B cell (primary cell): ENCODE measurements around the gene BTG1. TPM values are rescaled to one million over a fixed set of nuclear protein-coding genes. Genes with fewer than 3 reads are reported as not detected.

Experiments used
- ATAC-seq: fragments of 200-7000 bp; cut with Tn5 transposase; one replicate; pipeline ENCODE4 v1.10.0; 2021; ENCODE audit warnings: low read depth, mild to moderate bottlenecking, moderate number of reproducible peaks, moderate library complexity
- CTCF ChIA-PET: fragments of 350-600 bp; sonication (Branson Sonifier 250); formaldehyde crosslinking; loops from one replicate; lab custom pipeline; 2021; ENCODE audit warnings: antibody characterized with exemption, inconsistent platforms; lab: Charles Lee
- POLR2A ChIA-PET: fragments of 350-600 bp; sonication (Branson Sonifier 250); formaldehyde crosslinking; loops from one replicate; lab custom pipeline; 2021; ENCODE audit warnings: antibody characterized with exemption; lab: Charles Lee
- DNase-seq: peaks from one replicate; pipeline ENCODE4 v3.0.0; 2013
- H2AFZ ChIP-seq: 2 replicates; pipeline ENCODE4 v1.6.1; 2012; ENCODE audit warnings: mild to moderate bottlenecking, low read depth, low read length; ENCODE audit not compliant: insufficient read depth, poor library complexity, severe bottlenecking
- H3K27ac ChIP-seq, 2 donors: 1 replicate in 1 of 2; 2 replicates in 1 of 2; pipeline ENCODE4 v1.5.1; 2012 to 2013; ENCODE audit warnings: low read length in 2 of 2, mild to moderate bottlenecking in 2 of 2, moderate library complexity in 1 of 2
- H3K27me3 ChIP-seq, 4 experiments: fragments of 200-600 bp in 1 of 4; sonication (generic) in 1 of 4; replicated peaks in 1 of 4; 1 replicate in 2 of 4; 2 replicates in 2 of 4; pipeline versions ENCODE4 v1.6.1 to v1.7.0; 2013 to 2016; ENCODE audit warnings: low read length in 3 of 4, mild to moderate bottlenecking in 2 of 4, mixed read lengths in 1 of 4, moderate library complexity in 1 of 4; ENCODE audit not compliant: insufficient read depth in 4 of 4, control insufficient read depth in 3 of 4; ENCODE audit errors: control extremely low read depth in 1 of 4
- H3K36me3 ChIP-seq, 2 experiments: replicated peaks in 1 of 2; 1 replicate in 1 of 2; 2 replicates in 1 of 2; pipeline versions ENCODE4 v1.6.1 to v1.7.1; 2013; ENCODE audit warnings: low read length in 1 of 2; ENCODE audit not compliant: insufficient read depth in 2 of 2, control insufficient read depth in 1 of 2; ENCODE audit errors: control extremely low read depth in 1 of 2, extremely low read depth in 1 of 2
- H3K4me1 ChIP-seq, 2 donors: fragments of 200-600 bp in 1 of 2; sonication (generic) in 1 of 2; 1 replicate in 1 of 2; 2 replicates in 1 of 2; pipeline versions ENCODE4 v1.5.1 to v1.6.1; 2013 to 2017; ENCODE audit warnings: low read length in 2 of 2; ENCODE audit not compliant: control insufficient read depth in 2 of 2, insufficient read depth in 2 of 2
- H3K4me2 ChIP-seq: replicated peaks from 2 replicates; pipeline ENCODE3; 2012; ENCODE audit warnings: mild to moderate bottlenecking, low read depth, low read length; ENCODE audit not compliant: poor library complexity, severe bottlenecking
- H3K4me3 ChIP-seq, 5 experiments: fragments of 200-600 bp in 1 of 5; sonication (generic) in 1 of 5; 1 replicate in 3 of 5; 2 replicates in 2 of 5; pipeline versions ENCODE4 v1.5.1 to v1.7.0; 2011 to 2016; ENCODE audit warnings: low read length in 4 of 5, mild to moderate bottlenecking in 4 of 5, low read depth in 2 of 5, control low read depth in 1 of 5, moderate library complexity in 1 of 5; ENCODE audit not compliant: insufficient read depth in 1 of 5; ENCODE audit errors: control extremely low read depth in 1 of 5, extremely low read depth in 1 of 5
- H3K79me2 ChIP-seq: fragments of 200-600 bp; sonication (generic); one replicate; pipeline ENCODE4 v1.6.0; 2016; ENCODE audit warnings: low read length; ENCODE audit not compliant: control insufficient read depth, insufficient read depth
- H3K9ac ChIP-seq: fragments of 200-600 bp; sonication (generic); 2 replicates; pipeline ENCODE4 v1.6.1; 2017; ENCODE audit warnings: mild to moderate bottlenecking, low read length, moderate library complexity
- H3K9me3 ChIP-seq, 3 donors: one replicate each; pipeline versions ENCODE4 v1.6.1 to v1.7.1; 2013; ENCODE audit warnings: low read length in 2 of 3; ENCODE audit not compliant: control insufficient read depth in 2 of 3, insufficient read depth in 1 of 3; ENCODE audit errors: control extremely low read depth in 1 of 3
- H4K20me1 ChIP-seq: 2 replicates; pipeline ENCODE4 v1.6.0; 2012; ENCODE audit warnings: mild to moderate bottlenecking, low read length; ENCODE audit not compliant: insufficient read depth, control insufficient read depth, poor library complexity, severe bottlenecking
- H3K27ac Mint-ChIP-seq: one replicate; pipeline ENCODE4 v1.8.0; 2021; ENCODE audit warnings: mixed read lengths
- H3K27me3 Mint-ChIP-seq: one replicate; pipeline ENCODE4 v1.8.0; 2021; ENCODE audit warnings: mixed read lengths
- H3K4me1 Mint-ChIP-seq: one replicate; pipeline ENCODE4 v1.8.0; 2021; ENCODE audit warnings: mixed read lengths
- H3K4me3 Mint-ChIP-seq: one replicate; pipeline ENCODE4 v1.8.0; 2021; ENCODE audit warnings: mixed read lengths
- H3K9me3 Mint-ChIP-seq: one replicate; pipeline ENCODE4 v1.8.0; 2022; ENCODE audit warnings: mixed read lengths; ENCODE audit not compliant: insufficient read depth
- CTCF ChIP-seq: fragments of 200-600 bp; IDR thresholded peaks from one replicate; pipeline ENCODE4 v1.8.0; 2022; ENCODE audit warnings: antibody characterized with exemption, mild to moderate bottlenecking
- EZH2 ChIP-seq: IDR thresholded peaks from 2 replicates; pipeline ENCODE4 v1.6.1; 2012; ENCODE audit warnings: borderline replicate concordance, low read depth, mild to moderate bottlenecking, moderate library complexity, low read length; ENCODE audit not compliant: insufficient read depth, poor library complexity, severe bottlenecking
- WGBS: methylation state at CpG from one replicate; pipeline ENCODE4 v1.1.5; 2013; ENCODE audit warnings: missing lambda C conversion rate; ENCODE audit not compliant: insufficient coverage; 5-methylcytosine and 5-hydroxymethylcytosine counted together
- intact Hi-C: fragments of 100-400 bp; cut with micrococcal nuclease; formaldehyde crosslinking; loops from one replicate; pipeline ENCODE4 v1.10.0; 2022
- polyA plus RNA-seq: library from polyadenylated mRNA; depleted of rRNA; stranded (reverse); fragments of >200 nt; gene quantifications from 2 replicates; pipeline ENCODE4 v1.2.3, GENCODE V29; 2012
- total RNA-seq, 2 donors: library from RNA; stranded (reverse); fragments of 120-200 nt in 1 of 2; gene quantifications; 1 replicate in 1 of 2; 2 replicates in 1 of 2; pipeline versions ENCODE4 v1.2.3 to v1.2.4, GENCODE V29; 2013 to 2022

BTG1 gene
- total and polyA plus RNA-seq, 2 donors (not counting 1 experiment from before 2014, with no cell fraction given) = 322 to 733 TPM

- Histone ChIP-seq H2AFZ (no peak overlapping the region), H3K4me2 (peak overlapping the region; percentile 76), H3K27me3 (no peaks in the 10 kb centered on the region), H3K27ac (peak overlapping the region in 1 of 2 donors; percentile 75), H3K79me2 (peaks cover 98% of the 10 kb centered on the region), H3K36me3 (peaks cover 2 to 20% of the 10 kb centered on the region in 2 experiments), H3K4me1 (peaks cover 65 to 70% of the 10 kb centered on the region in 2 donors), H4K20me1 (peaks cover 61% of the 10 kb centered on the region), H3K9me3 (peaks cover 0 to 4% (median 0%) of the 10 kb centered on the region in 3 donors), H3K9ac (peak overlapping the region; percentile 36), H3K4me3 (no peak overlapping the region)
- intact Hi-C loops = loop anchor here (1.0 kb wide), 1 partner anchor 8 kb away; no protein-coding TSS in a partner anchor
- no CpG with 5 or more reads among the region's 1 CpG for whole genome bisulfite sequencing
- H3K4me1 Mint-ChIP-seq = peaks cover 85% of the 10 kb centered on the region
- H3K27me3 Mint-ChIP-seq = no peaks in the 10 kb centered on the region
- no peaks in the 10 kb centered on the region for H3K9me3 Mint-ChIP-seq
- ATAC-seq (no peak), DNase-seq (no peak)
- CTCF ChIA-PET = interaction anchor here (1.0 to 2.9 kb wide), 5 partner anchors 9 to 751 kb away, joined by 3 to 15 read pairs (median 3); no protein-coding TSS in a partner anchor
- TF ChIP-seq EZH2 = no peak
- H3K27ac Mint-ChIP-seq = no peak overlapping the region
- POLR2A ChIA-PET = interaction anchor here (0.6 to 4.3 kb wide), 3 partner anchors 11 to 309 kb away, joined by 5 to 26 read pairs (median 6); partner anchors contain the start of gene BTG1
- peak overlapping the region; percentile 73 for H3K4me3 Mint-ChIP-seq
Measured at GRCh38 chr12:92133171-92133570, 12.5 kb downstream of the BTG1 start.

GRCh38 chr12:92132288-92132687 lies 13.4 kb downstream of the BTG1 start:
- WGBS = no CpG with 5 or more reads among the region's 1 CpG
- Histone ChIP-seq H3K36me3 (peaks cover 2 to 20% of the 10 kb centered on the region in 2 experiments), H3K4me2 (peak overlapping the region; percentile 76), H3K9me3 (peaks cover 0 to 4% (median 0%) of the 10 kb centered on the region in 3 donors), H3K79me2 (peaks cover 98% of the 10 kb centered on the region), H3K4me1 (peaks cover 57 to 61% of the 10 kb centered on the region in 2 donors), H3K27ac (peak overlapping the region; percentile 7 to 25), H3K9ac (no peak overlapping the region), H2AFZ (no peak overlapping the region), H3K4me3 (no peak overlapping the region), H4K20me1 (peaks cover 52% of the 10 kb centered on the region), H3K27me3 (no peaks in the 10 kb centered on the region)
- no peak overlapping the region for H3K27ac Mint-ChIP-seq
- H3K4me3 Mint-ChIP-seq = peak overlapping the region; percentile 40
- CTCF ChIA-PET = interaction anchor here (1.0 to 1.1 kb wide), 2 partner anchors 12 to 750 kb away, joined by 3 read pairs; no protein-coding TSS in a partner anchor
- no peaks in the 10 kb centered on the region for H3K27me3 Mint-ChIP-seq
- intact Hi-C loops = no loop called here
- DNase-seq (peak; percentile 59), ATAC-seq (no peak)
- POLR2A ChIA-PET = no interaction called here
- TF ChIP-seq CTCF (no peak), EZH2 (no peak)
- peaks cover 78% of the 10 kb centered on the region for H3K4me1 Mint-ChIP-seq
- H3K9me3 Mint-ChIP-seq = no peaks in the 10 kb centered on the region
